ENCODE data around the gene UBR2.

- TF ChIP-seq CTCF (conservative IDR thresholded peaks at IDR 0.05) (no peak), EZH2 (IDR thresholded peaks at IDR 0.05; ENCODE audit: low read depth) (no peak)
Observed at GRCh38 chr6:42697268-42697655, 133.4 kb downstream of the UBR2 start.

All from PC-9 (cell line).